OCI-M2 (cell line): ENCODE data around the gene TIGD3.
A peak's percentile ranks its signal among the peaks of the same experiment; 100 is the strongest.

Experiments used
- DNase-seq: peaks from one replicate; lab custom pipeline; 2025; ENCODE audit not compliant: unreplicated experiment; lab: John Stamatoyannopoulos, UW

The TIGD3 gene

DNA sequence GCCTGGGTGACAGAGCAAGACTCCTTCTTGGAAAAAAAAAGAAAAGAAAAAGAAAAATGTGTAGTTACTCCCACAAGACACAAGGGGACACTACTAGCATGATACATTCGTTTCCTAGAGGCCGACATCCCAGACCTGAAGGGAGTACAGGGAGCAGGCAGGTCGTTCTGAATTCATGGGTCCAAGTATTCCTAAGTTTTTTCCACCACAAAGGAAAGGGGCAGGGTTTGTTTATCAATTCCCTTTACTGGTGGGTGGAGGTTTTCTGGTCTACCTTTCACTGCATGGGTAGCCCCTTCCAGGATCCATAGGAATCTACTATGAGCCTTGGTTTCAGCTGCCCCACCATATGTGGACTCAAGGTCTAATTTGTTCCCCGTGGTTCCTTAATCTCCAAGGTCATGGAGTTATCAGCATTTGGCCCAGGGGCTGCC, 11.8 kb downstream of the TIGD3 start:
- DNase-seq: no peak

DNA sequence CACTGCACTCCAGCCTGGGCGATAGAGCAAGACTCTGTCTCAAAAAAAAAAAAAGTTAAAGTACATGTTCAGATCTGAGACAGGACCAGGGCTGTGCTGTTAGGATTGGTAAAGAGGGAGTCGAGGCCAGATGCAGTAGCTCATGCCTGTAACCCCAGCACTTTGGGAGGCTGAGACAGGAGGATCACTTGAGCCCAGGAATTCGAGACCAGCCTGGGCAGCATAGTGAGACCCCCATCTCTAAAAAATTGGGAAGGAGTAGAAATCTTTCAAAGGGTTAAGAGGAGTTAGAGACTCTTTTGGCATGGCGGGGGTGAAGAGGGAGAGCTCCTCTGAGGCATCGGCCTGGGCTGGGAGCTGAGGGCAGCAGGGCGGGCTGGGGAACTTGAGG, 16.1 kb downstream of the TIGD3 start:
- DNase-seq: no peak

DNA sequence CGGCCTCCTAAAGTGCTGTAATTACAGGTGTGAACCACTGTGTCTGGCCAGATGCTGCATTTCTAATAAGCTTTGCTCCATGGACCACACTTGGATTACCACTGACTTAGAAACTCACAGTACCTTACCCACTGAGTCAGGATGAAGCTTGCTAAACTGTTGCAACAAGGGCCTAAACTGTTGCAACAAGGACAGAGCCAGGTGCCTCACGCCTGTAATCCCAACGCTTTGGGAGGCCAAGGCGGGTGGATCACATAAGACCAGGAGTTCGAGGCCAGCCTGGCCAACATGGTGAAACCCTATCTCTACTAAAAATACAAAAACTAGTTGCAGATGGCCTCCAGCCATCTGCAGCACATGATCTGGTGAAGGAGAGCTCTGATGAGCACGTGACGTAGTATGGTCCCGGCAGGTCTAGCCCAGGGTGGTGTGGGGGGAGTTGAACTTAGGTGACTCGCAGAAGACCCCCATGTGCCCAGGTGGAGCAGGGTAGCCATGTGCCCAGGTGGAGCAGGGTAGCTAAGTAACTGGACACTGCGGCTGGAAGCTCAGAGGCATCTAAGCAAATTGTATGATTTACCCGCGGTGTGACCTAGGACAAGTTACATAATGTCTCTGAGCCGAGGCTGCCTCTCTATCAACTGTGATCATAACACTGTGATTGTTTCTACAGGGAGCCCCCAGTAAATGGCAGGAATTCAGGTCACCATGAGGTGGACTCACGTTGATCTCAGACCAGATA, 19.5 kb downstream of the TIGD3 start:
- no peak for DNase-seq

DNA sequence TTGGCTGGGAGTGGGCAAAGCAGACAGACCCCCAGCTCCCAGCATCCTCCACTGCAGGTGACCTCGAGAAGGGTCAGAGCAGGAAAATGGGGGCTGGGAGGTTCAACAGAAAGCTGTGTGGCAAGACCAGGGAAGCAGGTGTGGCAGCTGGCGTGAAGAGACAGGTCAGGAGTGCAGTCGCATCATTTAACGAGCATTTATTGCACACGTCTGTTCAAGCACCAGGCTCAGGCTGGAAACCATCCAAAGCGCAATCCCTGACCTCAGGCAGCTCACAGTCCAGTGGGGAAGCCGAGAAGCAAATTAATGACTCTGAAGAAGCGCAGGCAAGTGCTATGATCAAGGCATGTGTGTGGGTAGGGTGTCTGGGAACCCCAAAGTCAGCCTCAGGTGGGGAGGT, 20.5 kb downstream of the TIGD3 start:
- no peak for DNase-seq

DNA sequence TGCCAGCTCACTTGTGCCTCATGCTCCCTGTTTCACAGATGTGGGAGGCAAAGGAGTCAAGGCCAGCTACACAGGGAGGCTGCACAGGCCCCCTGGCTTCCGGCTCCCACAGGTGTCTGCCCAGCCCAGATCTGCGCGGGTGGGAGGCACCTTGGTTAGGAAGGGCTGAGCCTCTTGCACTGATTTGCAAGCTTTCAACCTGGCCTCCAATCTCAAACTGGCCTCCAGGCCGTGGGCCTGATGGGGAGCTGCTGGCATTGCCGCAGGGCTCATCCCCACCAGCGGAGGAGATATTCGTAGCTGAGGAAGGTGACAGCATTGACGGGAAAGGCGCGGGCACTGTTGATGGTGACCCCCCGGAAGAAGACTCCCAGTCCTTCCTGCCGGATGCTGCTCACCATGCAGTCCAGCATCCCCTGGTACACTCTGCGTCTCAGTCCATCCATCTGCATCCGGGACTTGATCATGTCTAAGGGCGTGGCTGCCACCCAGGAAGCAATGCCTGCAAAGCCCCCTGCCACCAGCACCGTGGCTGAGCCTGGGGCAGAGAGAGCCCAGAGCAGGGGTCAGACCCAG, 21.7 kb downstream of the TIGD3 start:
- no peak for DNase-seq

DNA sequence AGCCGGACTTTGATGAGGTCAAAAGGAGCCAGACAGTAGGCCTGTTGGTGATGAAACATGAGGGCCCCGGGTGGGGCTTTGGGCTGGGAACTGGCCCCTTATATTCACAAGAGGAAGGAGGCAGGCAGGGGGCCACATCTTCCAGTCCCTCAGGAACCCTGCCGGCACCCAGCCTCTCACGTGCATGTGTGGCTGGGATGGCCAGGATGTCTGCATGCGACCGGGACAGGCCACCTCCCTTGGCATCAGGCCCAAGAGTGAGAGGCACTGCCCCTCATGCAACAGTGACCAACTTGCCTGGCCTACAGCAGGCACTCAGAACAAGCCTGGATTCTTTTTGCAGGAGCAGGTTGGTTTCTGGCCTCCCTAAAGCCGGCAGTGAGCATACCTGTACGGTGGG, 22.5 kb downstream of the TIGD3 start:
- DNase-seq: no peak

DNA sequence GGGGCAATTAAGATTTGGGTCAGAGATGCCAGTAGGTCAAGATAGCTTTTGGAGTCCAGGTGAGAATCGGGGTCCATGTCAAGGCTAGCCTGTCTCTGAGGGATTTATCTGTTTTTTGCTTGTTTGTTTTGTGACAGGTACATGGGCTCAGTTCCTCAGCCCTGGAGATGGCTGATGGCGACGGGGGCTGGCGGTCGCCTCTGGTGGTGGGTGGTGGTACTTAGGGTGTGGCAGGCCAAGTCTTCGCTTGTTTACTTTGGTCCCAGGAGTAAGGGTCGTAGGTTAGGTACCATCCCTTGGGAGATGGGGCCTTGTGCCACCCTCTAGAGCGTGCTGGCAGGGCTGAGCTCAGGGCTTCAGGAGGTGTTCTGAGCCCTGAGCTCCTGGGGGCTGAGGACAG, 23.2 kb downstream of the TIGD3 start:
- DNase-seq: no peak

DNA sequence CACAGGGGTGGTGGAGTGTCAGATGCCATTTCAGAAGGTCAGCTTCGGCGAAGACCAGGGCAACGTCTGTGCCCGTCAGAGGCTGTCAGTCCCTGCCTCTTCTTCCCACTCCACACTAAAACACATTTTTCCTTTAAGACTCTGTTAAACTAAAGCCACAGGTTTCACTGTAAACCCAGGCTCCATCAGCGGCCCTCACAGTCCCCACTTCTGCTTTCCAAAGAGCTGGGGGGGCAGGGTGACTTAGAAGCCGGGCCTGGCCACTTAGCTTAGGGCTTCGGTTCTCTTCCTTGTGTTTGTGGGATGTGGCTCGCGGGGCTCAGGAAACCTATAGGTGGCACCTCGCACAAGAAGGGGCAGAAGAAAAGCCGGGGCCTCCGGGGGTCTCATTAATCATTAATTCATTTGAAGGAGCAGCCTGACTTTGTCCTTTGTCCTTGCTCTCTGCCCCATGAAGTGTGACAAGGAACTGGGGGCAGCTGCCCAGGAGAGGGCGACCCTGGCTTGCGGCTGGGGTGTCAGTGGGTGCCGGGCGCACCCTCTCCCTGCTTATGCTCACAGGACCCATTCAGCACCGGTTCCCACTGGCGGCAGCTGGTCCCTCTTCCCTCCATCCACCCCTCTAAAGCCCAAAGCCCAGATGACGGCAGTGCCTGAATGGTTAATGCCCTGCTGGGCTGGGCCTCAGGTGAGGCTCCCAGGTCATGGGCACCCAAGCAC, 23.8 kb downstream of the TIGD3 start:
- no peak for DNase-seq

DNA sequence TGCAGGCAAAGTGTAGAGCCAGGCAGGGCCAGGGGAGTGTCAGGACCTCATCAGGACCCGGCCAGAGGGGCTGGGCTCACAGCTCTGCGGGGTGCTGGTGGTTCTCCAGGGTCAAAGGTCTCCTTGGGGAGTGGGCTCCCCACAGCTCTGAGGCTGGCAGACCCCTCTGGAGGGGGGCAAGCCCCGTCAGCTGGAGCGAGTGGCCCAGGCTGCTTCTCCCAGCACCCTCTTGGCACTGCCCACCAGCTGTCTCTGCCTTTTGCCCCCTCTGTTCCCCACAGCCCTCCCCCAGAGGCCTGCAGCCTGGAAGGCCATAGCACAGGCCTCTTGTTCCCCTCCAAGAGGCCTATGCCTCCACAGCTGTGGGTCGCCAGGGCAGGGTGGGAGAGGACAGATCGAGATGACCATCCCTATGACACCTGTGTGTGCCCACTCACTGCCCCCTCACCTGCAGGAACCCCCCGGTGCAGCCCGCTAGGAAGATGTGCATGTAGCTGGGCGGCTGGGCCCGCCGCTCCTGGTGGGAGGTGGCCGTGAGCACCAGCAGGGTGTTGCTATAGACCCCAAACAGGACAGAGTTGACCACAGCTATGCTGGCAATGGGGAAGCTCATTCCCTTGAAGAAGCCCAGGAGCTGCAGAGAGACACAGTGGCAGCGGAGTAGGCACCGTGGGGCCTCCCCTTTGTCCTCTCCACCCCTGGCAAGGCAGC, 24.5 kb downstream of the TIGD3 start:
- DNase-seq: no peak

DNA sequence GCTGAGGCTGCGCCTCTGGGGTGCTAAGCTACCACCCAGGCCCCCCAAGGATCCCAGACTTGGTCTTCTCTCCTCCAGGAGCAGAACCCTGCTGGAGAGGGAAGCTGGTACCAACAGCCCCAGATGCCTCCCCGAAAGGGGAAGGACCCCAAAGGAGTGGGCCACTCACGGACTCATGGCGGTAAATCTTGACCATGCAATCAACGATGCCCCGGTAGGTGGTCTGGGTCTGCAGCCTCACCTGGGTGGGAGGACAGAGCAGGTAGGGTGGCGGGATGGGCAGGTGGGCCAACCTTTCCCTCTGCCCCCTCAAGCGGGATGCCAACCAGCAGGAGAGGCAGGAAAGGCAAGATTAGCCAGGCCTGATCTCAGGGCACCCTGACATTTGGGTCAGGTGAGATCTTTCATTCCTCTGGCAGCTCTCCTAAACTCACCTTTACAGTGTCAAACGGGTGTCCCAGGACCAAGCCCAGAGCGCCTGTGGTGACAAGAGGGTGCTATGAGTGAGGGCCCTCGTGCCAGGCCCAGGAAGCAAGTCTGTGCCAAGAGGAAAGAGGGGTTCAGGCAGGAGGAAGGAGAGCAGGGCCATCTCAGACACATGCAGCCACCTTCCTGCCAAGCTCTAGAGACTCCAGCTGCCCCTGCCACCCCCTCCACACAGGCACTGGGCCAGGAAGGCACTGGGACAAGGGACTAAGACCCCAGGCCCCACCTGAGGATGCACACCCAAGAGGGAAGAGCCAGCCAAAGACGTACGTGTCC, 25.3 kb downstream of the TIGD3 start:
- DNase-seq: no peak

DNA sequence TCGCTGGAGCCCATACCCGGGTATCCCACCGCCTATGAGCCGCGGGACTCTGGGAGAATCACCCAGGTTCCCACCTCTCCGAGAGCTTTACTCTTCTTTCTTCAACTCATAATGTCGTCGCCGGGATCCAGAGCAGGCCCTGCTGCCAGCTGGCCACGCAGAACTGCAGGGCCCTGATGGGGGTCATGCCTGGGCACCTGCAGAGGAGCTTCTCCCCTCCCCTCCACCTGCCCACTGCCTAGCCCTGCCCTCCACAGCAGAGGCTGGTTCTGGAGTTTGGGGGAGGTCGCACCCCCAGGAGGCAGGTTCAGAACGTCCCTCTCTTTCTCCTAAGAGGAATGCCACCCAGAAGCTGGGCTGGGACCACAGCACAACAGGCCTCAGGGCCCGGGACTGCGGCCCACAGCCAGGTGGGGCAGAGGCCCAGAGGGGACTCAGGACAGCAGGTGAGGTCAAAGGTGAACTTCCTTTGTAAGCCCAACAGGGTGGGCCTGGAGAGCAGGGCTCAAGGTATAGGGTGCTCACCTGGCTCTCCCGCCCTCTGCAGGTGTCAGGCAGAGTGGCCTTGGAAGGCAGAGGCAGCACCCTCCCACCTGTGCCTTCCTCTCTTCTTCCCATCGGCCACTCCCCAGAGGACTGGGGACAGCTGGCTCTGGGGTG, 26.0 kb downstream of the TIGD3 start:
- no peak for DNase-seq

DNA sequence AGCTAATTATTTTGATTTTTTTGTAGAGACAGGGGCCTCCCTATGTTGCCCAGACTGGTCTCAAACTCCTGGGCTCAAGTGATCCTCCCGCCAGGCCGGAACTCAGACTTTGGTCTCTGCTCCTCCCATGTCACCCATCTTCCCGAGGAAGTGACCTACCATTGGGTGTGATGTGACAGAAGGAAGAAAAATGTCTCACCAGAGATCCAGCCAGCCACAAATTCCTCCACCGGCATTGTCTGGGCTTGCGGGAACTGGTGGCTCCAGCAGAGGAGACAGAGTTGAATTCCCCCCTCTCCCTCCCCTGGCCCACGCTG, 27.1 kb downstream of the TIGD3 start:
- no peak for DNase-seq

DNA sequence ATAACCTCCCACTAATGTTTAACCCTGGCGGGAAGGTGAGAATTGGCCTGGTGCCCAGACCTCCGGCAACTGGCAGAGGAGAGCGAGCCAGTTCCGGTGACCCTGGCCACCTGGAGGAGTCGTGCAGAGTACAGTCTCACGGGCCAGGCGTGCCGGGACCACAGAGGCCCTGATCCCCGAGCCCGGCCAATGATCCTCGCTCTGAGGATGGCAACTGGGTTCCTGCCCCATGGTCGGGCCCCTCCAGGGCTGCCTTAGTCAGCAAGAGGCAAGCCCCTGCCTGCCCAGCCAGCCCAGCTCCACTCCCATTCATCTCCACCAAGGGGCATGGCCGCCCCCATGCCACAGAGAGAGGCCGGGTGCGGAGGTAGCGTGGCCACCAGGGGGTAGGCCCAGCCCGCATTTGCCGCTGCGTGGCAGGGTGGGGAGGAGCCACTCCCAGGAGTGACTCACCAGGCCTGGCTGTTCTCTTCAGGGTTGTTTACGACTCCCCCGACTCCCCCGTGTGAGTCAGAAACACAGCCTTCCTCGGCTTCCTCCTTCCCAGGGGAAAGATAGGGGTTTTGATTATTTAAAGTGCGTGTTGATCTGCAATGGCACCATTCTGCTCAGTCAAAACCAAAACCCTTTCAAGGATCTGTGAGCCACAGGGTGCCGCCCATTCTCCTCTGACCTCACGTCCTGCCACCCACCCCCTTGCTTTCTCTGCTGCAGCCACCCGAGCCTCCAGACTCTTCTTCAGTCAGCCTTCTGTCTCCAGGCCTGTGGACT, 27.7 kb downstream of the TIGD3 start, which contains the start of gene SLC25A45:
TSS of gene SLC25A45 (minus strand) at position 614 of the 771 bp plus-strand sequence. CDS start 695 bp downstream, outside the sequence.
- DNase-seq: peak; percentile 74

DNA sequence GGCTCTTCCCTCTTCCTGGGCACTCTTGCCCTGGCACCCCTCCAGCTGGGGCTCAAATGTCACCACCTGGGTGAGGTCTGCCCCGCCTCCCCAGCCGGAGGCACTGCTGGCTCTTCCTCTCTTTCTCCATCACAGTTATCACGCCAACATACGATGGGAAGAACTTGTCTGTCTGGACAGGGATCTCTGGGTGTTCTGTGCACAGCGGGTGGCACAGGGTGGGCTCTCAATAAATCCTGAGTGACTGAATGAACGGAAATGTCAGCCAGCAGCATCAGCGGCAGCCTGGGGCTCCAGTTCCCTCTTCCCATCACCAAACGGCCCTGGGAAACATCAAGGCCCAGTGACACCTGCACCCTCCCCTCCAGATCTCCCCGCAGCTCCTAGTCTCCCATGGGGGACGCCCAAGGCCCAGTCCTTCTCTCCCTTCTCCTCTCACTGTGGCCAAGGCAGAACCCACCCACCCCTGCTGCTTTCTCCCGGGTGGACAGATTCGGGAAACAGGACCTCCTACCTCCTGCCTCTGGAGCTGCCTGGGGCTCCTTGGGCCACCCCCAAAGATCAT, 28.3 kb downstream of the TIGD3 start:
- no peak for DNase-seq

DNA sequence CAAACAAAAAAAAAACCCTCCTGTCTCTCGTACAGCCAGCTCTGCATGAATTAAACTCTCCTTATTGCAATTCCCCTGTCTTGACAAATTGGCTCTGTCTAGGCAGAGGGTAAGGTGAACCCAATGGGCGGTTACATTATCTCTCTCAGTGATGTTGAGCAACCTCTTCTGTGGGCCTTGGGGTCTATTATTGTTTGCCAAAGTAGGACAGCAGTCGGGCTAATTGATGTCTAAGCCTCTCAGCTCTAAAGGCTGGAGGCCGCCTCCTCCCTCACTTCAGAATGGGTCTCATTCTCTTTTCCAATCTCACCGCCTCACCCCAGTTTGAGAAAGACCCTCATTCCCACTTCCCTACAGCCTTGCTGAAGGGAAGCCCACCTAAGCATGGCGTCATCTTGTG, 29.2 kb downstream of the TIGD3 start:
- DNase-seq: no peak

DNA sequence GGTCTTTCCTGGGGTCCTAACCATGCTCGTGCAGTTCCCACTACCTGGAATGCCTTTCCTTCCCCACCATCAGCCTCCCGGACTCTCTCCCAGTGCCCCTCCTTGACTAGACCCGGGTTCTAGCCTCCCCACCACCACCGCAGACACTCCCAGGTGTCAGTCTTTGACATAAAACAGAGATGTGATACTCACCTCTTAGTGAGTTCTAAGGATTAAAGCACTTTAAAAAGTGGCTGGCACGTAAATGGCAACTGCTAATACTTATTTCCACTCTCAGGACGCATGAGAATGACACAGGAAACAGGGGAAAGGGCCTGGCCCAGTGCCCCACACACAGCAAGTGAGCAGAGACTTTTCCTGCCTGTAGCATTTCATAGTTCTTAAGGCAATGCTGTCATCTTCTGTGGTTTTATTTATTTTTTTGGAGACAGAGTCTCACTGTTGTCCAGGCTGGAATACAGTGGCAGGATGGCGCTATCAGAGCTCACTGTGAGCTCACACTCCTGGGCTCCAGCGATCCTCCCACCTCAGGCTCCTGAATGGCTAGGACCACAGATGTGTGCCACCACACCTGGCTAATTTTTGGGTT, 29.8 kb downstream of the TIGD3 start:
- DNase-seq: no peak

DNA sequence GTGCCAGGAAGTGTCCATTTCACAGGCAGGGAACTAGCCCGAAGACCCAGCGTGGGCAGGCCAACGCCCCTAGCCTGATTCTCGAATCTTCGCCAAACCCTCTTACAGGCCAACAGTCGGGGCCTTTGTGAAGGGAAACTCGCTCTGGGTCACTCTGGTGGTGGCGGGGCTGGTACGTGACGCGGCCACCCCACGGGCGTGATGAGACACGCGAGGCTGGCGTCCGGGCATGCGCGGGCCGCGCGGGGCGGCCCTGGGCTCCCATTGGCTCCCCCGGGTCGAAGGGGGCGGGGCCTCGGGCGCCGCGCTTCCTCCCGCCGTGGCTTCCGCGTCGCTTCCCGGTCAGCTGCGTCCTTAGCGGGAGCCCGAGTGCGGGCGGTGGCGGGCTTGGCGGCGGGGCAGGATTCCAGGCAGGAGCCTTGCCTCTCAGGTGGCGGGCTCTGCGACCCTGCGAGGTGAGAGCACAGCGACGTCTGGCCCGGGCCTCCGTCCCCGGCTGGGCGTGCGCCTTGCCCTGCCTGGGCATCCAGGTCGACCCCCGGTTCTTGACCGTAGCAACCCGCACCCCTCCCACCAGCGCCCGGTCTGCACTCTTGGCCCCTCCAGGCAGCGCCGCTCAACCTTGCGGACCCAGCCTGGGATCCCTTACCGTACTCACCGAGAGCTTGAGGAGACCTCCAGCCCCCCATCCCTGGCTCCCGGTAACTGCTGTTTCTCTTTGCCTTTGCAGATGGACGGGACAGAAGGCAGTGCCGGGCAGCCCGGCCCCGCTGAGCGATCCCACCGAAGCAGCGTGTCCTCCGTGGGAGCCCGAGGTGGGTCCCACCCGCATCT, 32.0 kb downstream of the TIGD3 start, which contains the start of gene FRMD8:
TSS of gene FRMD8 (plus strand) at position 331 of the 834 bp plus-strand sequence. CDS start at position 731, 400 bp downstream.
- no peak for DNase-seq

DNA sequence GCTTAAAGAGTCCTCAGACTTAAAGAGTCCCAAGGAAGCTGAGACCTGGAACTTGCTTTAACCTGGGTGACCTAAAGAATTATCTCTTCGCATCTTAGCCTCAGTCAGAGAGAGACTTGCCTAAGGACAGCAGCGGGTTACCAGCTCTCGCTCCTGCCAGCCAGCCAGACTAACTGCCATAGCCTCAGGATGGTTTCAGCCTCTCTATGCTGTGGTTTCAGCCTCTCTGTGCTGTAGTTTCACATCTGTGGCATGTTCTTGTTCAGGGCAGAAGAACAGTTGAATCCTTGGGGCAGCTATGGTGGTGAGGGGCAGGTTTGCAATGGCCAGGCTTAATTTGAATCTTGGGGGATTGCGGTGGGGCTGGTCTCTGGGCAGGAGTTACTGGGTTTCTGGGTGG, 34.2 kb downstream of the TIGD3 start:
- DNase-seq: no peak
